HL-60/S4 treated with retinoic acid at 250 ng/mL for 4 days and 3 days (cell line): ENCODE measurements around the gene COL4A1.

Experiments used
- in situ Hi-C: fragments of 300-500 bp; cut with MboI; formaldehyde crosslinking; loops from 2 replicates; pipeline ENCODE4 v1.7.0; 2022; ENCODE audit warnings: low sequenced_read_pairs

Gene COL4A1

GRCh38 chr13:110310541-110311442 lies 3.8 kb upstream of the COL4A1 start:
- in situ Hi-C loops = no loop called here

- in situ Hi-C loops = no loop called here
These were observed 2.9 kb upstream of the COL4A1 start for GRCh38 chr13:110309661-110310524.

- in situ Hi-C loops = no loop called here
These were observed 1.9 kb upstream of the COL4A1 start for GRCh38 chr13:110308656-110309359.

GRCh38 chr13:110307767-110308655 lies 1.1 kb upstream of the COL4A1 start:
- in situ Hi-C loops = no loop called here

- in situ Hi-C loops = no loop called here
These were observed 507 bp downstream of the COL4A1 start for GRCh38 chr13:110306340-110306959.

- in situ Hi-C loops = no loop called here
These were observed 1.0 kb downstream of the COL4A1 start for GRCh38 chr13:110305949-110306339.

- in situ Hi-C loops = no loop called here
These were observed 1.4 kb downstream of the COL4A1 start for GRCh38 chr13:110305544-110305943.

- in situ Hi-C loops = no loop called here
These were observed 2.0 kb downstream of the COL4A1 start for GRCh38 chr13:110305001-110305400.

- in situ Hi-C loops = no loop called here
These were observed 2.7 kb downstream of the COL4A1 start for GRCh38 chr13:110304256-110304655.

GRCh38 chr13:110303644-110304043 lies 3.3 kb downstream of the COL4A1 start:
- in situ Hi-C loops = no loop called here

- in situ Hi-C loops = no loop called here
These were observed 4.0 kb downstream of the COL4A1 start for GRCh38 chr13:110302997-110303396.

- in situ Hi-C loops = no loop called here
These were observed 5.1 kb downstream of the COL4A1 start for GRCh38 chr13:110301606-110302553.

GRCh38 chr13:110301083-110301482 lies 5.9 kb downstream of the COL4A1 start:
- in situ Hi-C loops = no loop called here

- in situ Hi-C loops = no loop called here
These were observed 6.7 kb downstream of the COL4A1 start for GRCh38 chr13:110300090-110300815.

- in situ Hi-C loops = no loop called here
These were observed 7.6 kb downstream of the COL4A1 start for GRCh38 chr13:110299283-110299840.

- in situ Hi-C loops = no loop called here
These were observed 8.3 kb downstream of the COL4A1 start for GRCh38 chr13:110298505-110299282.
